Right lung (tissue), 10 donors: ENCODE data around the gene JADE1. TPM values are rescaled to one million over a fixed set of nuclear protein-coding genes. Genes with fewer than 3 reads are reported as not detected.
A peak's percentile ranks its signal among the peaks of the same experiment; 100 is the strongest.

Experiments
- DNase-seq, 2 donors: peaks; one replicate each; pipeline ENCODE4 v3.0.0-alpha.2; 2013
- long read RNA-seq, 8 donors: transcript quantifications; one replicate each; lab custom pipeline, GENCODE V29; 2026
- polyA plus RNA-seq, 5 donors: library from polyadenylated mRNA; unstranded; fragments of 120-200 nt; gene quantifications; one replicate each; pipeline versions ENCODE4 v1.2.1 to v1.2.3, GENCODE V29; 2013; ENCODE audit warnings: inconsistent platforms in 1 of 5, low replicate concordance in 1 of 5; ENCODE audit not compliant: insufficient read length in 5 of 5, insufficient read depth in 1 of 5

Gene JADE1
- polyA plus RNA-seq = 10 to 100 TPM; 16.7 to 26.0 (median 22.3) TPM
- long read RNA-seq, donor 1, full-length matches to known transcripts = 5 of 5 reads
- long read RNA-seq, donor 1, partial matches to known transcripts = 0 of 5 reads
- long read RNA-seq, donor 1, other reads (novel, unspliced or antisense) = 0 of 5 reads
- long read RNA-seq, donor 2, full-length matches to known transcripts = 2 of 2 reads
- long read RNA-seq, donor 2, partial matches to known transcripts = 0 of 2 reads
- long read RNA-seq, donor 2, other reads (novel, unspliced or antisense) = 0 of 2 reads
- long read RNA-seq, donor 3 = 0 reads
- long read RNA-seq, donor 4 = 0 reads
- long read RNA-seq, donor 5, full-length matches to known transcripts = 5 of 5 reads
- long read RNA-seq, donor 5, partial matches to known transcripts = 0 of 5 reads
- long read RNA-seq, donor 5, other reads (novel, unspliced or antisense) = 0 of 5 reads
- long read RNA-seq, donor 6, full-length matches to known transcripts = 6 of 6 reads
- long read RNA-seq, donor 6, partial matches to known transcripts = 0 of 6 reads
- long read RNA-seq, donor 6, other reads (novel, unspliced or antisense) = 0 of 6 reads
- long read RNA-seq, donor 7, full-length matches to known transcripts = 3 of 3 reads
- long read RNA-seq, donor 7, partial matches to known transcripts = 0 of 3 reads
- long read RNA-seq, donor 7, other reads (novel, unspliced or antisense) = 0 of 3 reads
- long read RNA-seq, donor 8, full-length matches to known transcripts = 3 of 3 reads
- long read RNA-seq, donor 8, partial matches to known transcripts = 0 of 3 reads
- long read RNA-seq, donor 8, other reads (novel, unspliced or antisense) = 0 of 3 reads

GRCh38 chr4:128809477-128810330 is at the start of gene JADE1:
Gene JADE1 (plus strand): TSS chr4:128809700. CDS start chr4:128831759, 22,059 bp downstream.
- peak; percentile 93 for DNase-seq

DNA sequence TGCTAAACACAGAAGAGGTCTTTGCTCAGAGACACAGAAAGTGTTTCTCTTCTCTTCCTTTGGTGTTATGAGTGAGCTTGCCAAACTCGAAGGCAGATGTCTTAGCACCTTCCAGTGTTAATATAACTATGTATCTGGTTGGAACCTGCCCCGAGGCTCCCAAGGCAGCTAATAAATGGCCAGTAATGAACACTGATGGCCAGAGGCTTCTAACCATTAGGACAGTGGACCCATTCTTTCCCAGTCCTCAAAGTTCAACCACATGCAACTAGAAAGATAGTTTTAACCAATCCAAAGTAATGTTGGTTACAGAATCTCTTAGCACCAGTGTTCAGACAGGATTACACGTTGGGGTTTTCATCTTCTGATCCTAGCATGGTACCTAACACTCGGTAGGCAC is 42.7 kb upstream of the JADE1 start:
- DNase-seq = no peak

DNA sequence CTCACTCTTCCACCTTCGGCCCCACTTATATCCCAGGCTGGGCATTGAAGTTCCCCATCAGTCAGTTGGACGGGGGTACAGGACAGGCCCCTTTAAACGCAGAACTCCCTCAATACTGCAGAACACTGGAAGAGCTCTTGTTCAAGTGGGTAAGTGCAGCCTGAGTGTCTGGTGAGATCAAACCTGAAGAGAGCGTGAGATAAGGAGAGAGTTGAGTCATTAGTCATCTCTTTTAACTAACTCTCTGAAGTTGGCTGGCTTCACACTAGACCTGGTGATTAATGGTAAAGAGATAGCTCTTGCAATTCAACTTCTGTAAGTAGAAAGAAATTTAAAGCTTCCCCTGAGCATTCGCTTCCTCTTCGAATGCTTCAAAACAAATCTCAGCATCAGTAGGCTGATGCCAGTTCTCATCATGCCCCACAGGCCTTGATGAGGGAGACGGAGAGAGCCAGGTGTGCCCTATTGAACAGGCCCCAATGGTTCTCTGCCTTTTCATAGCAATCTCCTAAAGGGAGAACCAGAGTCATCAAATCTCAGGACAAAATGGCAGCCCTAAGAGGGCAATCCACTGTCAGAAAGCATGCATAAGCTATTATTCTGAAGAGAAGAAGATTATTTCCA is 41.0 kb upstream of the JADE1 start:
- no peak for DNase-seq

DNA sequence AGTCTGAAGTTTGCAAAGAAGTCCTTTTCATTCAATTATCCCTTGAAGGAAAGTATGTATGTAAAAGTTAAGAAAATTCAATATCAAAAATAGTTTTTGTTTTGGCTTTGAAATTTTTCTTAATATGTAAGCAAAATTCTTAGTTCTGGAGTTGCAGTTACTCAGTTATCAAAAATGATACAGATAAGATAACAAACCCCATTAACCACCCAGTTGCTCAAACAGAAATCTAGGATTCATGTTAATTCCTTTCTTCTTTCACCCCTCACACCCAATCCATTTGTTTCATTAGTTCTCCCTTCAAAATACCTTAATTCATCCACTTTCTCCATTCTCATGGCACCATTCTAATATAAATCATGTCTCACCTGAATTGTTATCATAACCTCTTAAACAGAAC is 40.5 kb upstream of the JADE1 start:
- no peak for DNase-seq

DNA sequence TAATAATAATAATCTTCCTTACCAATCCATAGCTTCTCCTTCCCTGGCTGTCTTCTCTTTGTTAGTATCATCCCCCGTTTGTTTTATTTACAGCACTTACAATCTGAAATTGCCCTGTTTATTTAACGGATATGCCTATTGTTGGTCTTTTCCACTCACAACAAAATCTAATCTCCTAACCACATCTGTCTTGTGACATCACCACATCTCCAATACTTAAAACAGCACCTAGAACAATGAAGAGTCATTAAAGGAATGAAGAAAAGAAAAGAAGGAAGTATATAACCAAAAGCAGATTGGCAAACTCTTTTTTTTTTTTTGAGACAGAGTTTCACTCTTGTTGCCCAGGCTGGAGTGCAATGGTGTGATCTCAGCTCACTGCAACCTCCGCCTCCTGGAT is 38.7 kb upstream of the JADE1 start:
- DNase-seq = no peak

DNA sequence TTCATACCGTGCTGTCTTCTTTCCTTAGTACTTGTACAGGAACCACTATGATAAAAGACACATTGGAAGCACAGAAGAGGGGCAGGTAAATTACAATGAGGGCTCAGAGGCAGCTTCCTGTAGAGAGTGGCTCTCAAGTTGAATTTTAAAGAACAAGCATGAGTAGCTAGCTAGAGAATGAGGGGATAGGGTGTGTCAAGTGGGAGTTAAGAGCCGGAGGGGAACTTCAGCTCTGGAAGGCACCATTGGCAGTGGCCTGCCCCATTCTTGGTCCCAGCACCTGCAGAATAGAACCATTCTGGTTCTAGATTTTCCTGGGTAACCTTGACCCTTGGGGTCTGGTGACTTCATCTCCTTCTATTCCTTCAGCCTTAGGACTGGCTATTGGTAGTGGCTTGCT is 34.0 kb upstream of the JADE1 start:
- DNase-seq = no peak

DNA sequence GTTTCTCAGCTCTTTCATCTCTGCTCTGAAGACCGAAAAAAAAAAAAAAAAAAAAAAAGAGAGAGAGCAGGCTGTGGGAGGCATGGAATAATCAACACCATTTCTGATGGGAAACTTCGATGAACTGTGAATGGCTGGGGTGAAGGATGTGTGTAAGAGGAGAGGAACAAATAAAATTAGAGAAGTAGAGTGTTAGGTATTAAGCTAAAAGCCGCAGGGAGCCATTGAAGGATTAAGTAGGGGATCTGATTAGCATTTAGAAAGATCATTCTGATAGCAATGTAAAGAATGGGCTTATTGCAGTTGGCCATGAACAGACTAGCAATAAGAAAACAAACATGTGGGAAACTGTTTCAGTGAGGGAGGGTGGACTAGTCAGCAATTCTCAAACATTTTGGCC is 33.6 kb upstream of the JADE1 start:
- no peak for DNase-seq

DNA sequence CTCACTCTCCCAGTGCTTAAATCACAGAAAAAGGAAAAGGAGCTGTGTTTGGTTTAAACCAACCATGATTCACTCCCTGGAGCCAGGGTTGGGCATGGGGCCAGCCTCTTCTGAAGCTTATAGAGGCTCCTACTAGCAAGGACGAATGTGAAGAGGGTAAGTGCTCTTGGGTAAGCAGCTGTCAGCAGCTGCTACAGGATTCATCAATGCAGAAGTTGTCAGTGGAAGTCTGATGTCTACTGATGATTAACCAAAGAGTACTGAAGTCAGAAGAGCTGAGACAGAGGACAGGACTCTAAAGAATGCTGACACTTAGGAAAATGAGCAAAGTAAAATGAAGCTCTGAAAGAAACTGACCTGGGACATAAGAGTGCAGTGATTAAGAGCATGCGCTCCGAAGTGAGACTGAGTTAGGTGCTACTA is 32.7 kb upstream of the JADE1 start:
- DNase-seq = peak in 1 of 2 donors; percentile 43

GRCh38 chr4:128780688-128781087 is 28.8 kb upstream of the JADE1 start:
- DNase-seq = no peak

GRCh38 chr4:128782076-128782715 is 27.3 kb upstream of the JADE1 start:
- DNase-seq = no peak

DNA sequence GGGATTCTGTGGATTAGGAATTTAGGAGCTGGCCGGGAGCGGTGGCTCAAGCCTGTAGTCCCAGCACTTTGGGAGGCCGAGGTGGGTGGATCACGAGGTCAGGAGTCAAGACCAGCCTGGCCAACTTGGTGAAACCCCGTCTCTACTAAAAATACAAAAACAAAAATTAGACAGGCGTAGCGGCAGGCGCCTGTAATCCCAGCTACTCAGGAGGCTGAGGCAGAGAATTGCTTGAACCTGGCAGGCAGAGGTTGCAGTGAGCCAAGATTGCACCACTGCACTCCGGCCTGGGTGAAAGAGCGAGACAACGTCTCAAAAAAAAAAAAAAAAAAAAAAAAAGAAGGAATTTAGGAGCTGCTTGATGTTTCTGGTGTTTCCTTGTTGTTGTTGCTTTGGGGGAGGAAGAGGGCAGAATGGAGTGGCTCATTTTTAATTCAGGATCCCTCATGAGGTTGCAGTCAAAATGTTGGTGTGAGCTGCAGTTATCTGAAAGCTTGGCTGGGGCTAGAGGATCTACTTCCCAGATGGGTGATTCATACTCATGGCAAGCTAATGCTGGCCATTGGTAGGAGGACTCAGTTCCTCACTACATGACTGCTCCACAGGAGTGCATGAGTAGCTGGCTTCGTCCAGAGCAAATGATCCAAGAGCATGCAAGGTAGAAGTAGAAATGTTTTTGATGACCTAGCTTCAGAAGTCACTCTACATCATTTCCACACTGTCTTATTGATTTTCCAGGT is 26.5 kb upstream of the JADE1 start:
- DNase-seq = no peak

- no peak for DNase-seq
Measured at GRCh38 chr4:128787509-128788311, 21.8 kb upstream of the JADE1 start.

GRCh38 chr4:128793859-128794672 is 15.4 kb upstream of the JADE1 start:
- DNase-seq = no peak

DNA sequence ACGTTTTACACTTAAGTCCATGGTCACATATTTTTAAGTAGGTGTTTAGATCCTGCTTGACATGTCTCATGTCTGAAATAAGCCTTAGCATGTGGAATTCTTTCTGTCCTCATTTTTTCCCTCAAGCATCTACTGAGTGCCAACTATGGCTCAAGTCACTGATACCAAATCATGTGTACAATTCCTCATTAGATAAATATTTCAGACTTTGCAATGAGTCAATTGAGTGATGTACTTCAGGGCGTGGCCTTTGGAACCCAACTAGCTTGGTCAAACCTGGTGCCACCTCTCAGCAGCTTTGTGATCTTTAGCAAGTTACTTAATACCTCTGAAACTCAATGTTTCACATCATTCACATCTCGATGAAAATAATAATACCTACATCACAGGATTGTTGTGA is 12.6 kb upstream of the JADE1 start:
- DNase-seq = no peak

DNA sequence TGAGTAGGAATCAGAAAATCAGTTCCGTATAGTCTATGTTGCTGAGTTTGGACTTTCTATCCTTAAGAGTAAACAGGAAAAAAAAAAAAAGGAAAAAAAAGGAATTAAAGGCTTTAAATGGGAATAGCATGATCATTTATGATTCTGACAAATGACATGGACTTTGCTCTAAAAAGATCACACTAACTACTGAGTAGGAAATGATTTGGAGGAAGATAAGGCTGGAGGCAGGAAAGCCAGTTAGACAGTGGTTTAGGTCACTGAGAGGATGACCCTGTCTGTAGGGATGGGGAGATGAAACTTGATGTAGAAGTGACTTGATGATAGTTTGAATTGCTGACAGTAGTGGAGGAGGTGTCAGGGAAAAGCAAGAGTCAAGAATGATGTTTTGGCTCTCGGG is 9.2 kb upstream of the JADE1 start:
- no peak for DNase-seq

DNA sequence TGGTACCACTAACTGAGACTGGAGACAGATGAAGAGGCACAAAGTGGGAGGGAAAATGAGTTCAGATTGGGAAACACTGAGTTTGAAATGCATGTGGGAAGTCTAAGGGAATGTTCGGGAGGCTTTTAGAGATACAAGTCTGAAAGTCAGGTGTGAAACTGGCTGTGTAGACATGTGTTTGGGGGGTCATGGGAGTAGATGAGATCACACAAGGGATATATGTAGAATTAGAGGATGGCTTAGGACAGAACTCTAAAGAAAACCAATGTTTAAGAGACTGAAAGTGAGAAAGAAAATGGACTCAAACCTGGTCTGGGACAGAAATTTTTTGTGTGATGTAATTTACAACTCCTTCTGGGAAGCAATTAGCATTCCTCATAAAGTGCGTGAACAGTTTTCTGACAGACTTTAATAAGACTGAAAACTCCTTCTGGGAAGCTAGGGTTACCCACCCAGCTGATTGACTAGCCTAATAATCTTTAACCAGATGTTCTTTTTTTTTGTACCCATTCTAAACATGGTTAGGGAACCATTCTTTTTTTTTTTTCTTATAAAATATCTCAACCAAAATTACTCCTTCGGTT is 8.7 kb upstream of the JADE1 start:
- no peak for DNase-seq

- no peak for DNase-seq
Measured at GRCh38 chr4:128802680-128803628, 6.5 kb upstream of the JADE1 start.
